GM23338 (cell line): Measurements from ENCODE around the gene FNDC10. TPM values are rescaled to one million over a fixed set of nuclear protein-coding genes. Genes with fewer than 3 reads are reported as not detected.

Experiments used
- ATAC-seq: fragments of 200-7000 bp; cut with Tn5 transposase; 3 replicates; pipeline ENCODE4 v1.9.1; 2020
- DNase-seq: peaks from one replicate; pipeline ENCODE4 v3.0.0-alpha.2; 2015; ENCODE audit warnings: low spot score
- H2AFZ ChIP-seq: fragments of 200-600 bp; sonication (generic); 2 replicates; pipeline ENCODE4 v1.8.0; 2016; ENCODE audit warnings: antibody characterized with exemption, mild to moderate bottlenecking, moderate library complexity
- H3F3A ChIP-seq: fragments of 200-600 bp; sonication (generic); replicated peaks from 2 replicates; pipeline ENCODE4 v1.8.0; 2017; ENCODE audit warnings: antibody characterized with exemption, mixed run types, low read depth
- H3K27ac ChIP-seq: fragments of 200-600 bp; sonication (generic); 2 replicates; pipeline ENCODE4 v1.6.1; 2016; ENCODE audit warnings: low read depth
- H3K27me3 ChIP-seq: fragments of 200-600 bp; sonication (generic); 2 replicates; pipeline ENCODE4 v1.8.0; 2016; ENCODE audit warnings: mild to moderate bottlenecking, mixed run types, moderate library complexity; ENCODE audit not compliant: insufficient read depth
- H3K36me3 ChIP-seq: fragments of 200-600 bp; sonication (generic); 2 replicates; pipeline ENCODE4 v1.8.0; 2016; ENCODE audit warnings: mild to moderate bottlenecking; ENCODE audit not compliant: insufficient read depth
- H3K4me1 ChIP-seq: fragments of 200-600 bp; sonication (generic); 2 replicates; pipeline ENCODE4 v1.8.0; 2016; ENCODE audit warnings: mild to moderate bottlenecking, moderate library complexity; ENCODE audit not compliant: insufficient read depth
- H3K4me2 ChIP-seq: fragments of 200-600 bp; sonication (generic); 2 replicates; pipeline ENCODE4 v1.7.1; 2017; ENCODE audit warnings: mixed run types
- H3K4me3 ChIP-seq: fragments of 200-600 bp; sonication (generic); 2 replicates; pipeline ENCODE4 v1.6.1; 2016; ENCODE audit warnings: mixed run types
- H3K79me2 ChIP-seq: fragments of 200-600 bp; sonication (generic); replicated peaks from 2 replicates; pipeline ENCODE4 v1.8.0; 2017; ENCODE audit warnings: mild to moderate bottlenecking; ENCODE audit not compliant: insufficient read depth
- H3K9me2 ChIP-seq: fragments of 200-600 bp; sonication (generic); 2 replicates; pipeline ENCODE4 v1.8.0; 2017; ENCODE audit not compliant: insufficient read depth
- H4K20me1 ChIP-seq: fragments of 200-600 bp; sonication (generic); replicated peaks from 2 replicates; pipeline ENCODE4 v1.8.0; 2017; ENCODE audit warnings: mild to moderate bottlenecking; ENCODE audit not compliant: insufficient read depth
- H3K27ac Mint-ChIP-seq: 2 replicates; pipeline ENCODE4 v1.8.0; 2020; ENCODE audit warnings: inconsistent platforms, mild to moderate bottlenecking, moderate library complexity, mixed read lengths
- H3K27me3 Mint-ChIP-seq: 3 replicates; pipeline ENCODE4 v1.8.0; 2022; ENCODE audit warnings: low read depth, mild to moderate bottlenecking, moderate library complexity, mixed read lengths, inconsistent platforms; ENCODE audit not compliant: insufficient read depth, poor library complexity
- H3K36me3 Mint-ChIP-seq: 3 replicates; pipeline ENCODE4 v1.8.0; 2021; ENCODE audit warnings: low read depth, mild to moderate bottlenecking, inconsistent platforms, moderate library complexity, mixed read lengths
- H3K4me1 Mint-ChIP-seq: 3 replicates; pipeline ENCODE4 v1.8.0; 2020; ENCODE audit warnings: mild to moderate bottlenecking, inconsistent platforms, mixed read lengths
- H3K4me3 Mint-ChIP-seq: 3 replicates; pipeline ENCODE4 v1.8.0; 2021; ENCODE audit warnings: moderate library complexity, mild to moderate bottlenecking, inconsistent platforms, mixed read lengths
- H3K9me3 Mint-ChIP-seq: 3 replicates; pipeline ENCODE4 v1.8.0; 2020; ENCODE audit warnings: moderate library complexity, mild to moderate bottlenecking, inconsistent platforms, mixed read lengths
- CREB1 ChIP-seq: fragments of 250-450 bp; sonication (Bioruptor Pico); IDR thresholded peaks from 2 replicates; pipeline ENCODE4 v1.5.0; 2020; ENCODE audit warnings: low read depth, mild to moderate bottlenecking, moderate library complexity
- ETS1 ChIP-seq: IDR thresholded peaks from 2 replicates; pipeline ENCODE4 v1.6.1; 2016; ENCODE audit warnings: antibody characterized with exemption
- EZH2 ChIP-seq: fragments of 200-600 bp; sonication (generic); IDR thresholded peaks from one replicate; pipeline ENCODE4 v1.8.0; 2017; ENCODE audit warnings: antibody characterized with exemption, mild to moderate bottlenecking, low read depth; ENCODE audit not compliant: unreplicated experiment
- EZH2phosphoT487 ChIP-seq: fragments of 200-600 bp; sonication (generic); IDR thresholded peaks from one replicate; pipeline ENCODE4 v1.8.1; 2018; ENCODE audit warnings: antibody characterized with exemption; ENCODE audit not compliant: unreplicated experiment
- JUNB ChIP-seq: IDR thresholded peaks from one replicate; pipeline ENCODE4 v1.6.1; 2016; ENCODE audit warnings: antibody characterized with exemption; ENCODE audit not compliant: unreplicated experiment
- NANOG ChIP-seq: IDR thresholded peaks from 2 replicates; pipeline ENCODE4 v1.6.1; 2016; ENCODE audit warnings: antibody characterized with exemption, borderline replicate concordance
- POLR2AphosphoS5 ChIP-seq: IDR thresholded peaks from 2 replicates; pipeline ENCODE4 v1.6.1; 2016; ENCODE audit warnings: antibody characterized with exemption, low read depth
- REST ChIP-seq: IDR thresholded peaks from one replicate; pipeline ENCODE4 v1.6.1; 2018; ENCODE audit warnings: antibody characterized with exemption; ENCODE audit not compliant: unreplicated experiment
- STAT1 ChIP-seq: IDR thresholded peaks from one replicate; pipeline ENCODE4 v1.6.1; 2016; ENCODE audit warnings: antibody characterized with exemption; ENCODE audit not compliant: unreplicated experiment
- ZNF114 ChIP-seq: fragments of 250-450 bp; sonication (Bioruptor Pico); IDR thresholded peaks from 2 replicates; pipeline ENCODE4 v1.5.0; 2020; ENCODE audit warnings: mild to moderate bottlenecking, moderate library complexity
- ZNF331 ChIP-seq: fragments of 250-450 bp; sonication (Bioruptor Pico); IDR thresholded peaks from 2 replicates; pipeline ENCODE4 v1.5.0; 2020; ENCODE audit warnings: low read depth, mild to moderate bottlenecking, moderate library complexity
- polyA plus RNA-seq: library from polyadenylated mRNA; unstranded; fragments of >200 nt; fragmentation: Nextera tagmentation; extraction: Ambion mirVana; gene quantifications from 2 replicates; pipeline ENCODE4 v1.2.1, GENCODE V29; 2016
- total RNA-seq: library from RNA; depleted of rRNA; stranded (reverse); fragments of >200 nt; shearing (Covaris generic); gene quantifications from 2 replicates; pipeline ENCODE4 v1.2.3, GENCODE V29; 2014
- TF ChIP-seq, protein P1 (sequence below), 2 experiments: fragments of 200-600 bp in 1 of 2; sonication (generic) in 1 of 2; conservative IDR thresholded peaks; 2 replicates each; pipeline versions ENCODE4 v1.5.1 to v1.6.1; 2016 to 2017; ENCODE audit warnings: antibody characterized with exemption in 2 of 2, low read depth in 2 of 2, mild to moderate bottlenecking in 2 of 2, moderate library complexity in 1 of 2
- TF ChIP-seq, protein P2 (sequence below): fragments of 250-450 bp; sonication (Bioruptor Pico); IDR thresholded peaks from 2 replicates; pipeline ENCODE4 v1.5.0; 2020; ENCODE audit warnings: mild to moderate bottlenecking, moderate library complexity

FNDC10 gene
- total and polyA plus RNA-seq, 2 experiments from 2014 or later: 7.7 to 15.1 TPM

GRCh38 chr1:1616838-1617237 is 16.9 kb upstream of the FNDC10 start:
- H3K4me3 ChIP-seq: peak overlapping the region; percentile 96
- H3K36me3 Mint-ChIP-seq: peaks cover 2% of the 10 kb centered on the region; the same call in 2 of the 3 replicates
- no peak for TF ChIP-seq ETS1
- TF ChIP-seq EZH2: no peak
- no peak for TF ChIP-seq NANOG
- TF ChIP-seq STAT1: no peak
- TF ChIP-seq CREB1 (CRISPR knock-in tag): no peak
- TF ChIP-seq EZH2phosphoT487: no peak
- no peak for TF ChIP-seq REST
- no peak for TF ChIP-seq ZNF114 (CRISPR knock-in tag)
- TF ChIP-seq, protein P1, sequence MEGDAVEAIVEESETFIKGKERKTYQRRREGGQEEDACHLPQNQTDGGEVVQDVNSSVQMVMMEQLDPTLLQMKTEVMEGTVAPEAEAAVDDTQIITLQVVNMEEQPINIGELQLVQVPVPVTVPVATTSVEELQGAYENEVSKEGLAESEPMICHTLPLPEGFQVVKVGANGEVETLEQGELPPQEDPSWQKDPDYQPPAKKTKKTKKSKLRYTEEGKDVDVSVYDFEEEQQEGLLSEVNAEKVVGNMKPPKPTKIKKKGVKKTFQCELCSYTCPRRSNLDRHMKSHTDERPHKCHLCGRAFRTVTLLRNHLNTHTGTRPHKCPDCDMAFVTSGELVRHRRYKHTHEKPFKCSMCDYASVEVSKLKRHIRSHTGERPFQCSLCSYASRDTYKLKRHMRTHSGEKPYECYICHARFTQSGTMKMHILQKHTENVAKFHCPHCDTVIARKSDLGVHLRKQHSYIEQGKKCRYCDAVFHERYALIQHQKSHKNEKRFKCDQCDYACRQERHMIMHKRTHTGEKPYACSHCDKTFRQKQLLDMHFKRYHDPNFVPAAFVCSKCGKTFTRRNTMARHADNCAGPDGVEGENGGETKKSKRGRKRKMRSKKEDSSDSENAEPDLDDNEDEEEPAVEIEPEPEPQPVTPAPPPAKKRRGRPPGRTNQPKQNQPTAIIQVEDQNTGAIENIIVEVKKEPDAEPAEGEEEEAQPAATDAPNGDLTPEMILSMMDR (conservative IDR thresholded peaks at IDR 0.05; ENCODE audit: low read depth in 2 of 2): no peak
- TF ChIP-seq, protein P2, sequence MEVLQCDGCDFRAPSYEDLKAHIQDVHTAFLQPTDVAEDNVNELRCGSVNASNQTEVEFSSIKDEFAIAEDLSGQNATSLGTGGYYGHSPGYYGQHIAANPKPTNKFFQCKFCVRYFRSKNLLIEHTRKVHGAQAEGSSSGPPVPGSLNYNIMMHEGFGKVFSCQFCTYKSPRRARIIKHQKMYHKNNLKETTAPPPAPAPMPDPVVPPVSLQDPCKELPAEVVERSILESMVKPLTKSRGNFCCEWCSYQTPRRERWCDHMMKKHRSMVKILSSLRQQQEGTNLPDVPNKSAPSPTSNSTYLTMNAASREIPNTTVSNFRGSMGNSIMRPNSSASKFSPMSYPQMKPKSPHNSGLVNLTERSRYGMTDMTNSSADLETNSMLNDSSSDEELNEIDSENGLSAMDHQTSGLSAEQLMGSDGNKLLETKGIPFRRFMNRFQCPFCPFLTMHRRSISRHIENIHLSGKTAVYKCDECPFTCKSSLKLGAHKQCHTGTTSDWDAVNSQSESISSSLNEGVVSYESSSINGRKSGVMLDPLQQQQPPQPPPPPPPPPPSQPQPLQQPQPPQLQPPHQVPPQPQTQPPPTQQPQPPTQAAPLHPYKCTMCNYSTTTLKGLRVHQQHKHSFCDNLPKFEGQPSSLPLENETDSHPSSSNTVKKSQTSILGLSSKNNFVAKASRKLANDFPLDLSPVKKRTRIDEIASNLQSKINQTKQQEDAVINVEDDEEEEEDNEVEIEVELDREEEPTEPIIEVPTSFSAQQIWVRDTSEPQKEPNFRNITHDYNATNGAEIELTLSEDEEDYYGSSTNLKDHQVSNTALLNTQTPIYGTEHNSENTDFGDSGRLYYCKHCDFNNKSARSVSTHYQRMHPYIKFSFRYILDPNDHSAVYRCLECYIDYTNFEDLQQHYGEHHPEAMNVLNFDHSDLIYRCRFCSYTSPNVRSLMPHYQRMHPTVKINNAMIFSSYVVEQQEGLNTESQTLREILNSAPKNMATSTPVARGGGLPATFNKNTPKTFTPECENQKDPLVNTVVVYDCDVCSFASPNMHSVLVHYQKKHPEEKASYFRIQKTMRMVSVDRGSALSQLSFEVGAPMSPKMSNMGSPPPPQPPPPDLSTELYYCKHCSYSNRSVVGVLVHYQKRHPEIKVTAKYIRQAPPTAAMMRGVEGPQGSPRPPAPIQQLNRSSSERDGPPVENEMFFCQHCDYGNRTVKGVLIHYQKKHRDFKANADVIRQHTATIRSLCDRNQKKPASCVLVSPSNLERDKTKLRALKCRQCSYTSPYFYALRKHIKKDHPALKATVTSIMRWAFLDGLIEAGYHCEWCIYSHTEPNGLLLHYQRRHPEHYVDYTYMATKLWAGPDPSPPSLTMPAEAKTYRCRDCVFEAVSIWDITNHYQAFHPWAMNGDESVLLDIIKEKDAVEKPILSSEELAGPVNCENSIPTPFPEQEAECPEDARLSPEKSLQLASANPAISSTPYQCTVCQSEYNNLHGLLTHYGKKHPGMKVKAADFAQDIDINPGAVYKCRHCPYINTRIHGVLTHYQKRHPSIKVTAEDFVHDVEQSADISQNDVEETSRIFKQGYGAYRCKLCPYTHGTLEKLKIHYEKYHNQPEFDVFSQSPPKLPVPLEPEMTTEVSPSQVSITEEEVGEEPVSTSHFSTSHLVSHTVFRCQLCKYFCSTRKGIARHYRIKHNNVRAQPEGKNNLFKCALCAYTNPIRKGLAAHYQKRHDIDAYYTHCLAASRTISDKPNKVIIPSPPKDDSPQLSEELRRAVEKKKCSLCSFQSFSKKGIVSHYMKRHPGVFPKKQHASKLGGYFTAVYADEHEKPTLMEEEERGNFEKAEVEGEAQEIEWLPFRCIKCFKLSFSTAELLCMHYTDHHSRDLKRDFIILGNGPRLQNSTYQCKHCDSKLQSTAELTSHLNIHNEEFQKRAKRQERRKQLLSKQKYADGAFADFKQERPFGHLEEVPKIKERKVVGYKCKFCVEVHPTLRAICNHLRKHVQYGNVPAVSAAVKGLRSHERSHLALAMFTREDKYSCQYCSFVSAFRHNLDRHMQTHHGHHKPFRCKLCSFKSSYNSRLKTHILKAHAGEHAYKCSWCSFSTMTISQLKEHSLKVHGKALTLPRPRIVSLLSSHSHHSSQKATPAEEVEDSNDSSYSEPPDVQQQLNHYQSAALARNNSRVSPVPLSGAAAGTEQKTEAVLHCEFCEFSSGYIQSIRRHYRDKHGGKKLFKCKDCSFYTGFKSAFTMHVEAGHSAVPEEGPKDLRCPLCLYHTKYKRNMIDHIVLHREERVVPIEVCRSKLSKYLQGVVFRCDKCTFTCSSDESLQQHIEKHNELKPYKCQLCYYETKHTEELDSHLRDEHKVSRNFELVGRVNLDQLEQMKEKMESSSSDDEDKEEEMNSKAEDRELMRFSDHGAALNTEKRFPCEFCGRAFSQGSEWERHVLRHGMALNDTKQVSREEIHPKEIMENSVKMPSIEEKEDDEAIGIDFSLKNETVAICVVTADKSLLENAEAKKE: no peak
- TF ChIP-seq POLR2AphosphoS5: no peak
- no peak for TF ChIP-seq JUNB
- no peak for TF ChIP-seq ZNF331 (CRISPR knock-in tag)
- H3K4me3 Mint-ChIP-seq: peak overlapping the region; percentile 80
- H3K27me3 Mint-ChIP-seq: peaks cover 13% of the 10 kb centered on the region
- H3K9me3 Mint-ChIP-seq: no peaks in the 10 kb centered on the region
- peaks cover 12% of the 10 kb centered on the region for H3K4me1 Mint-ChIP-seq
- no peak overlapping the region for H3K27ac Mint-ChIP-seq
- H3K4me1 ChIP-seq: peaks cover 6% of the 10 kb centered on the region; the same call in 1 of the 2 replicates
- H2AFZ ChIP-seq: no peak overlapping the region
- ATAC-seq: no peak
- H3K79me2 ChIP-seq: peaks cover 16% of the 10 kb centered on the region; the same call in 1 of the 2 replicates
- H3K36me3 ChIP-seq: no peaks in the 10 kb centered on the region
- peaks cover 11% of the 10 kb centered on the region for H4K20me1 ChIP-seq
- no peak overlapping the region for H3K27ac ChIP-seq
- DNase-seq: no peak
- H3F3A ChIP-seq: peaks cover 4% of the 10 kb centered on the region; the same call in 1 of the 2 replicates
- no peaks in the 10 kb centered on the region for H3K27me3 ChIP-seq
- peak overlapping the region; percentile 90 for H3K4me2 ChIP-seq
- H3K9me2 ChIP-seq: no peaks in the 10 kb centered on the region
